ENCODE measurements around the gene B4GAT1.

Gene B4GAT1

GRCh38 chr11:66317322-66317722 is 30.1 kb downstream of the B4GAT1 start:
- Histone ChIP-seq H3K4ac (ENCODE audit: low read depth in 1 of 2, low read length in 2 of 2) (peak overlapping the region; percentile 95 to 96), H3K14ac (ENCODE audit: low read length in 2 of 2) (peak overlapping the region in 1 of 2 experiments; percentile 96), H3K36me3 (ENCODE audit: control insufficient read depth in 1 of 2, insufficient read depth in 2 of 2, low read depth in 1 of 2, low read length in 2 of 2) (peaks cover 8 to 17% of the 10 kb centered on the region in 2 experiments), H4K8ac (ENCODE audit: low read length) (peak overlapping the region; percentile 95), H3K27ac (ENCODE audit: low read length, poor library complexity, severe bottlenecking) (peak overlapping the region; percentile 67), H3K4me2 (ENCODE audit: low read length, poor library complexity, severe bottlenecking) (peak overlapping the region; percentile 57), H2AK5ac (ENCODE audit: low read length, severe bottlenecking) (peak overlapping the region; percentile 18), H3K9ac (ENCODE audit: low read length) (peak overlapping the region; percentile 81), H2AFZ (ENCODE audit: low read depth, low read length) (peak overlapping the region; percentile 36), H3K27me3 (ENCODE audit: control insufficient read depth in 1 of 2, insufficient read depth in 1 of 2, low read length in 2 of 2) (no peaks in the 10 kb centered on the region), H2BK120ac (ENCODE audit: low read depth, low read length) (peak overlapping the region; percentile 99), H3K4me3 (ENCODE audit: insufficient read depth in 1 of 2, low read depth in 1 of 2, low read length in 2 of 2) (peak overlapping the region in 1 of 2 experiments; percentile 62), H3K23ac (ENCODE audit: low read length in 2 of 2) (peak overlapping the region in 1 of 2 experiments; percentile 81), H2BK15ac (ENCODE audit: low read depth, poor library complexity, severe bottlenecking) (peak overlapping the region; percentile 83), H3K9me3 (ENCODE audit: control insufficient read depth, low read length) (no peaks in the 10 kb centered on the region), H3K4me1 (ENCODE audit: control insufficient read depth, insufficient read depth, low read depth, low read length) (peaks cover 49% of the 10 kb centered on the region), H2BK12ac (ENCODE audit: low read length in 2 of 2) (peak overlapping the region; percentile 90 to 99), H3K18ac (ENCODE audit: low read depth in 1 of 2, low read length in 2 of 2) (peak overlapping the region; percentile 96 to 99), H4K91ac (ENCODE audit: low read length) (peak overlapping the region; percentile 100), H2BK5ac (ENCODE audit: low read depth, low read length, poor library complexity, severe bottlenecking) (no peak overlapping the region), H3K79me1 (replicated peaks; ENCODE audit: low read length, poor library complexity, severe bottlenecking) (peaks cover 5% of the 10 kb centered on the region)
- DNase-seq = peak; percentile 74
- 16% methylated on average over 11 of the region's 14 CpGs for WGBS

DNA sequence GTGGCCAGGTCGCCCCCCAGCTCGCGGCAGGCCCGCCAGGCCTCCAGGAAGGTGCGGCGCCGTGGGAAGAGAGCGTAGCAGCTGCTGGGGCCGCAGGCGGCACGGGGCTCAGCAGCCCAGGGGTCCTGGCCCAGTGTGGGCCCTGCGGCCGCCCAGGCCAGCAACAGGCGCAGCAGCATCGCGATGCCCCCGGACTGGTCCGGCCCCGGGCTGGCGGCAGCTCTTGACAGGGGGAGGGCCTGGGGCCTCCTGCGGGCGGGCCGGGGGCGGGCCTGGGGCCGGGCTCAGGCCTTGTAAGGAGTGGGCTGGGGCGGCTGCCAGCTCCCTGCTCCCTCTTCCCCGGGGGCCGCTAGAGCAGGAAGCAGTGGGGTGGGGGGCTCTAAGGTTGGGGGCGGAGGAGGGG is 30.6 kb downstream of the B4GAT1 start, which contains the start of gene CD248:
TSS of gene CD248 (minus strand) at position 196 of the 403 bp plus-strand sequence. CDS start at position 179, 17 bp downstream.
- Histone ChIP-seq H3K27me3 (ENCODE audit: control insufficient read depth in 1 of 2, insufficient read depth in 1 of 2, low read length in 2 of 2) (no peaks in the 10 kb centered on the region), H2BK120ac (ENCODE audit: low read depth, low read length) (peak within 1 kb of the TSS; percentile 99), H3K18ac (ENCODE audit: low read depth in 1 of 2, low read length in 2 of 2) (peak within 1 kb of the TSS; percentile 96 to 99), H3K36me3 (ENCODE audit: control insufficient read depth in 1 of 2, insufficient read depth in 2 of 2, low read depth in 1 of 2, low read length in 2 of 2) (peaks cover 8 to 17% of the 10 kb centered on the region in 2 experiments), H3K4me1 (ENCODE audit: control insufficient read depth, insufficient read depth, low read depth, low read length) (peaks cover 51% of the 10 kb centered on the region), H3K9me3 (ENCODE audit: control insufficient read depth, low read length) (no peaks in the 10 kb centered on the region), H2BK12ac (ENCODE audit: low read length in 2 of 2) (peak within 1 kb of the TSS; percentile 90 to 99), H2BK15ac (ENCODE audit: low read depth, poor library complexity, severe bottlenecking) (peak within 1 kb of the TSS; percentile 87), H3K14ac (ENCODE audit: low read length in 2 of 2) (peak within 1 kb of the TSS in 1 of 2 experiments; percentile 98), H3K4me3 (ENCODE audit: insufficient read depth in 1 of 2, low read depth in 1 of 2, low read length in 2 of 2) (peak within 1 kb of the TSS; percentile 23 to 99), H4K8ac (ENCODE audit: low read length) (peak within 1 kb of the TSS; percentile 95), H3K23ac (ENCODE audit: low read length in 2 of 2) (peak within 1 kb of the TSS in 1 of 2 experiments; percentile 94), H4K91ac (ENCODE audit: low read length) (peak within 1 kb of the TSS; percentile 100), H3K27ac (ENCODE audit: low read length, poor library complexity, severe bottlenecking) (peak within 1 kb of the TSS; percentile 67), H3K79me1 (replicated peaks; ENCODE audit: low read length, poor library complexity, severe bottlenecking) (peaks cover 5% of the 10 kb centered on the region), H3K4ac (ENCODE audit: low read depth in 1 of 2, low read length in 2 of 2) (peak within 1 kb of the TSS; percentile 95 to 96), H2AK5ac (ENCODE audit: low read length, severe bottlenecking) (peak within 1 kb of the TSS; percentile 49), H2AFZ (ENCODE audit: low read depth, low read length) (peak within 1 kb of the TSS; percentile 36), H2BK5ac (ENCODE audit: low read depth, low read length, poor library complexity, severe bottlenecking) (no peak within 1 kb of the TSS), H3K9ac (ENCODE audit: low read length) (peak within 1 kb of the TSS; percentile 94), H3K4me2 (ENCODE audit: low read length, poor library complexity, severe bottlenecking) (peak within 1 kb of the TSS; percentile 69)
- 22% methylated on average over 22 of the region's 29 CpGs for WGBS
- peak; percentile 82 for DNase-seq

DNA sequence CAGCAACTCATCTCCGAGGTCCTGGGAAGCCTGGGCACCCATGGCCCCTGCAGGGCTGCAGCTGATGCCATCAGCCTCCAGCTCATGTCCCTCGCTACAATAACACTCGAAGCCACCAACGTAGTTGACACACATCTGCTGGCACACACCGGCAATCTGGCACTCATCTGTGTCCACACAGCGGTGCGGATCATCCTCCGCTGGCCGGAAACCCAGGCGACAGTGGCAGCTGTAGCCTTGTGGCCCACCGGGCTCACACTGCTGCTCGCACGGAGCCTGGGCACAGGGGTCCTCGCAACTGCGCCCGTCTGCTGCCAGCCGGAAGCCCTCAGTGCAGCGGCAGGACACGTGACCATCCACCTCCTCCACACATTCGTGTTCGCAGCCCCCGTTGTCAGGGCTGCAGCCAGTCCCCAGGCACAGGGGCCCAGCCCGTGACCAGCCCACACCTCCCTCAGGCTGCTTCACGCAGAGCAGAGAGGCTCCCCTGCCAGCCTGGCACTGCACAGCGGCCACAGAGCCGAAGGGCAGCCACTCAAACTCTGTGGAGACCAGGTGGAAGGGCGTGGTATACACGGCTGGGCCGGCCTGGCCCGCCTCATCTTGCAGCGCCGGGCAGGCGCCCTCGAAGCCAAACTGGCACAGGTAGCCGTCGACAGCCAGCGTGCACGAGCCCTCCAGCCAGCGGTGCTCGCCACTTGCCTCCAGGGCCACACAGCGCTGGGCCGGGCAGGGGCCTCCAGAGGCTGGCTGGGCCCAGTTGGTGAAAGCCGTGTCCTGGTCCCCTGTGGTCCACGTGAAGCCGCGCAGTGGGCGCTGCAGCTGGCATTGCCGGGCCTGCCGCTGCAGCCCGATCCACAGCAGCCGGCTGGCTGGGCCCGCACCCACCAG is 31.3 kb downstream of the B4GAT1 start:
- Histone ChIP-seq H3K4me1 (ENCODE audit: control insufficient read depth, insufficient read depth, low read depth, low read length) (peaks cover 51% of the 10 kb centered on the region), H3K4me3 (ENCODE audit: insufficient read depth in 1 of 2, low read depth in 1 of 2, low read length in 2 of 2) (peak overlapping the region; percentile 23 to 99), H3K9me3 (ENCODE audit: control insufficient read depth, low read length) (no peaks in the 10 kb centered on the region), H3K27ac (ENCODE audit: low read length, poor library complexity, severe bottlenecking) (no peak overlapping the region), H3K27me3 (ENCODE audit: control insufficient read depth in 1 of 2, insufficient read depth in 1 of 2, low read length in 2 of 2) (no peaks in the 10 kb centered on the region), H2AFZ (ENCODE audit: low read depth, low read length) (no peak overlapping the region), H3K18ac (ENCODE audit: low read depth in 1 of 2, low read length in 2 of 2) (peak overlapping the region; percentile 81 to 93), H4K8ac (ENCODE audit: low read length) (peak overlapping the region; percentile 66), H2BK15ac (ENCODE audit: low read depth, poor library complexity, severe bottlenecking) (peak overlapping the region; percentile 87), H3K23ac (ENCODE audit: low read length in 2 of 2) (peak overlapping the region in 1 of 2 experiments; percentile 66), H3K4ac (ENCODE audit: low read depth in 1 of 2, low read length in 2 of 2) (peak overlapping the region; percentile 62 to 90), H2BK120ac (ENCODE audit: low read depth, low read length) (peak overlapping the region; percentile 71), H4K91ac (ENCODE audit: low read length) (peak overlapping the region; percentile 67), H3K4me2 (ENCODE audit: low read length, poor library complexity, severe bottlenecking) (peak overlapping the region; percentile 69), H2BK5ac (ENCODE audit: low read depth, low read length, poor library complexity, severe bottlenecking) (no peak overlapping the region), H3K9ac (ENCODE audit: low read length) (peak overlapping the region; percentile 94), H3K79me1 (replicated peaks; ENCODE audit: low read length, poor library complexity, severe bottlenecking) (peaks cover 5% of the 10 kb centered on the region), H3K14ac (ENCODE audit: low read length in 2 of 2) (peak overlapping the region in 1 of 2 experiments; percentile 98), H2AK5ac (ENCODE audit: low read length, severe bottlenecking) (peak overlapping the region; percentile 49), H3K36me3 (ENCODE audit: control insufficient read depth in 1 of 2, insufficient read depth in 2 of 2, low read depth in 1 of 2, low read length in 2 of 2) (peaks cover 8 to 17% of the 10 kb centered on the region in 2 experiments), H2BK12ac (ENCODE audit: low read length in 2 of 2) (peak overlapping the region; percentile 71 to 91)
- WGBS = 84% methylated on average over 52 of the region's 52 CpGs
- DNase-seq = no peak

DNA sequence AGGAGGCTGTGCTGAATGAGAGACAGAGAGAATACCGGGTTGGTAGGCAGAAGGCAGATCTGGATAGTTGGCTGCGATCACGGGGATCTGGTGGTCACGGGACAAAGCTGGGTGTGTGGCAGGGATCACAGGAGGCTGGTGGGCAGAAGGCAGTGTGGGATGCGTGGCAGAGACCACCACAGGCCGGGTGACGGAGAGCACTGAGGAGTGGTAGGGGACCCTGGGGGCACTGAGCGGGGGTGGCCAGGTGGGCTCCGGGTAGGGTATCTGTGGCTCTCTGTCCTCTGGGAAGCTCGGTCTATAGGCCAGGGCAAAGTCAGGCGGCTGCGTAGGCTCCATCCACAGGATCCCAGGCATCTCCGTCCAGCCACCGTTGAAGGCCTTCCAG is 31.9 kb downstream of the B4GAT1 start:
- Histone ChIP-seq H2BK120ac (ENCODE audit: low read depth, low read length) (no peak overlapping the region), H3K4me3 (ENCODE audit: insufficient read depth in 1 of 2, low read depth in 1 of 2, low read length in 2 of 2) (peak overlapping the region in 1 of 2 experiments; percentile 99), H3K9me3 (ENCODE audit: control insufficient read depth, low read length) (no peaks in the 10 kb centered on the region), H3K27ac (ENCODE audit: low read length, poor library complexity, severe bottlenecking) (no peak overlapping the region), H3K9ac (ENCODE audit: low read length) (peak overlapping the region; percentile 94), H4K91ac (ENCODE audit: low read length) (peak overlapping the region; percentile 67), H3K36me3 (ENCODE audit: control insufficient read depth in 1 of 2, insufficient read depth in 2 of 2, low read depth in 1 of 2, low read length in 2 of 2) (peaks cover 8 to 17% of the 10 kb centered on the region in 2 experiments), H3K23ac (ENCODE audit: low read length in 2 of 2) (no peak overlapping the region), H3K14ac (ENCODE audit: low read length in 2 of 2) (peak overlapping the region in 1 of 2 experiments; percentile 81), H3K4me2 (ENCODE audit: low read length, poor library complexity, severe bottlenecking) (no peak overlapping the region), H2AFZ (ENCODE audit: low read depth, low read length) (no peak overlapping the region), H3K4me1 (ENCODE audit: control insufficient read depth, insufficient read depth, low read depth, low read length) (peaks cover 51% of the 10 kb centered on the region), H2BK5ac (ENCODE audit: low read depth, low read length, poor library complexity, severe bottlenecking) (no peak overlapping the region), H3K27me3 (ENCODE audit: control insufficient read depth in 1 of 2, insufficient read depth in 1 of 2, low read length in 2 of 2) (no peaks in the 10 kb centered on the region), H3K18ac (ENCODE audit: low read depth in 1 of 2, low read length in 2 of 2) (peak overlapping the region in 1 of 2 experiments; percentile 55), H2AK5ac (ENCODE audit: low read length, severe bottlenecking) (no peak overlapping the region), H2BK12ac (ENCODE audit: low read length in 2 of 2) (peak overlapping the region; percentile 28 to 91), H4K8ac (ENCODE audit: low read length) (no peak overlapping the region), H3K4ac (ENCODE audit: low read depth in 1 of 2, low read length in 2 of 2) (no peak overlapping the region), H2BK15ac (ENCODE audit: low read depth, poor library complexity, severe bottlenecking) (peak overlapping the region; percentile 71), H3K79me1 (replicated peaks; ENCODE audit: low read length, poor library complexity, severe bottlenecking) (peaks cover 5% of the 10 kb centered on the region)
- no peak for DNase-seq
- 97% methylated on average over 14 of the region's 14 CpGs for WGBS

All from mesenchymal stem cell (in vitro differentiated cells and primary cell).